HTR-8/SVneo (cell line): ENCODE results near the gene PRKCB.
"Not testable (repeated sequence)": the region's sequence is repeated elsewhere in the genome, so short reads cannot be mapped to it uniquely, and the experiment has no call there.

Source experiments
- DNase-seq: peaks from one replicate; pipeline ENCODE4 v3.0.0; 2011; ENCODE audit warnings: low spot score, mixed read lengths; ENCODE audit not compliant: insufficient read length
- FAIRE-seq: peaks from 2 replicates; lab custom pipeline; 2011; peaks lifted over from hg19 to GRCh38; lab: Jason Lieb, UNC

PRKCB gene

DNA sequence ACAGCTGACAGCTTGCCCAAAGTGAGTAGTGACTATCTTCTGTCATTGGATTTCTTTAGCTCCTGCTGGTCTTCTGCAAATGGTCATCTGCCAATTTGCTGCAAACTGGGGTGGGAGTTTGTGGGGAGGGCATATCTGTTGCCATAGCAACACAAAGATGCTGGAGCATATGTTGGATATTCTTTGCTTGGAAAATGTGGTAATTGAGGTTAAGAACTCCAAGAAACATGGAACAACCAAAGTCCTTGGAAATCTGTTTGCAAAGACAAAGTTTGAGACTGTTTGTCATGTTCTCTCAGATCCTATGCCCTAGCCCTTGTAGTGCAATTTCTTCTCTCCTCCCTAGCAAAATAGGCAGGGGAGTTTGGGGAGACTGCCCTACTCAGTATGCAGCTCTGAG lies 155.3 kb downstream of the PRKCB start:
- DNase-seq (no peak), FAIRE-seq (no peak)

DNA sequence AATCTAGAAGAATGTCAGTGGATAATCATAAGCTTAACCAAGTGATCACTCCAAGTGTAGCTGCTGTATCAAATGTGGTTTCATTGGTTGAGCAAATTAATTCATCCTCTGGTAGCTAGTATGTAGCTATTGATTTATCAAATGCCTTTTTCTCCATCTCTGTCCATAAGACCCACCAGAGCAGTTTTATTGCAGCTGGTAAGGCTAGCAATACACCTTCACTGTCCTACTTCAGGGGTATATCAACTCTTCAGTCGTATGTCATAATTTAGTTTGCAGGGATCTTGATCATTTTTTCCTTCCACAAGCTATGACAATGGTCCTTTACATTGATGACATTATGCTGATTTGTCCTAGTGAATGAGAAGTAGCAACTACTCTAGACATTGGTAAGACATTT lies 158.8 kb downstream of the PRKCB start:
- no peak for FAIRE-seq
- DNase-seq: no peak

DNA sequence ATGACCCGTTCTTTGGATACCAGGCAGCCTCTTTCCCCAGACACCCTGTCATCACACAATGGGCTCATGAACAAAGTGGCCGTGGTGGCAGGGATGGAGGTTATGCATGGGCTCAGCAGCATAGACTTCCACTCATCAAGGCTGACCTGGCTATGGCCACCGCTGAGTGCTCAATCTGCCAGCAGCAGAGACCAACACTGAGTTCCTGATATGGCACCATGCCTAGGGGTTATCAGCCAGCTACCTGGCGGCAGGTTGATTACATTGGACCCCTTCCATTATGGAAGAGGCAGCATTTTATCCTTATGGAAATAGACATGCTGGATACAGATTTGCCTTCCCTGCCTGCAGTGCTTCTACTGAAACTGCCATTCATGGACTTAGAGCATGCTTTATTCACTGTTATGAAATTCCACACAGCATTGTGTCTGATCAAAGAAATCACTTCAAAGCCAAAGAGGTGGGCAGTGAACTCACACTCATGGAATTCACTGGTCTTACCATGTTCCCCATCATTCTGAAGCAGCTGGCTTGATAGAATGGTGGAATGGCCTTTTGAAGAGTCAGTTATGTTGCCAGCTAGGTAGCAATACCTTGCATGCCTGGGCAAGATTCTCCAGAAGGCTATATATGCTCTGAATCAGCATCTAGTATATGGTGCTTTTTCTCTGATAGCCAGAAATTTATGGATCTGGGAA lies 160.6 kb downstream of the PRKCB start:
- FAIRE-seq (no peak), DNase-seq (no peak)

DNA sequence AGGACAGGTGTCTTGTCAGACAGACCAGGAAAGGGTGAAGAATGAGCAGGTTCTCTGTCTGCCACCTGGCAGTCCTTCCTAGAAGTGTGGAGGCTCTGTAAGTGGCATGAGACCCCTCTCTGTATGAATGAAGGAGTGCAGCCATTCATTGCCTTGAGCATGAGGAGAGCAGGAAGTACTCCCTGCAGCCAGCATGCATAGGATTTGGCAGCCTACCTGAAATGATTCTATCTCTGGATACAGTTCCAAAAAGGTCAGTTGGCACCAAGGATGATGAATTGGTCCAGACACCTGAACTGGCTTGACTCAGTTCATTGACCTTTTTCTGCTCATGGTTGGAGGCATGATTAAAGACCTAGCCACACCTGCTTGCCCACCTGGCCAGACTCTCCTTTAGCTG lies 163.0 kb downstream of the PRKCB start:
- FAIRE-seq (no peak), DNase-seq (no peak)

DNA sequence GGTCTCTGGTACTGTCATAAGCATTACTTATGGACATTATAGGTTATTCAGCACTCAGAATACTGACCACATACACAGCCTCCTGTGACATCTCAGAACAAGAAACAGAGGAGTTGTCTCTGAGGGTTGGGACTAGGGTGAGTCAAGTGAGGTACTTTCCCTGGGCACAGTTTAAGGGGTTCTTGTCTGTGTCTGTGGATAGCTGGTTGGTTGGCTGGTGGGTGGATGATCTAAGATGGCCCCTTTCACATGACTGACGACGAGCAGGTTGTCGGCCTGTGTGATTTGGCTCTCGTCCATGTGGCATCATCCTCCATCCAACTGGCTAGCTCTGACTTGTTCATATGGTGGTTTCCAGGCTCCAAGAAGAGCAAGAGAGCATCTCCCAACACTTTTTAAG lies 163.9 kb downstream of the PRKCB start:
- no peak for FAIRE-seq
- no peak for DNase-seq

DNA sequence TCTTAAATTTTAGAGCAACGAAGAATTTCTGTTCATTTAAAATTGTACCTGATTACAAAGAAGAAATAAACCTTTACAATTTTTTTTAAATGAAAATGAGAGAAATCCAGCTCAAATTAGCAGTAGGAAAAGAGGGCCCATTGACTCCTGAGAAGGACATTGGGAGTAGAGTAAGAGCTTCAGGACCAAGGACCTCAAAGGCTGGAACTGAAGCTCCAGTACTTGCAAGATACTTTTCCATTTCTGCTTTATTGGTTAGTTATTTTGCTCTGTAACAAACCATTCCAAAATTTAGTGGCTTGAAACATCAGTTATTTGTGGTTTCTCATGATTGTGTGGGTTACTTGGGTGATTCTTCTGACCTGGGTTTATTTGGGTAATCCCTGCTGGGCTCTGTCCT lies 165.9 kb downstream of the PRKCB start:
- FAIRE-seq (no peak), DNase-seq (no peak)

DNA sequence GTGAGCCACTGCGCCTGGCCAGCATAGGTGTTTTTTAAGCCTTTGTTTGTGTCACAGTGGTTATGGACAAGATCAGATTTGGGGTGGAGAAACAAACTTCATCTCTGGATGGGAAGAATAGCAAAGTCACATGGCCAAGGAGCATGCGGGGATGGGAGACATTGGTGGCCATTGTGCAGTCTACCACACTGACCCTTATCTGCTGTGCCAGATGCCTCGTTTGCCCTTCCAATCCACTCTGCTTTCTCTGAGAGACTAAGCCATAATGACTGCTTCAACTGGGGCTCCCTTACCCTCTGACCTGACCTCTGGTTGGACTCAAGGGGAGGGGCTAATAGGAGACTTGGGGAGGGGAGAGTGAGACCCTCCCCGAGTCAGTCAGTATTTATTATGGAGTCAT lies 166.8 kb downstream of the PRKCB start:
- FAIRE-seq: no peak
- DNase-seq: no peak

DNA sequence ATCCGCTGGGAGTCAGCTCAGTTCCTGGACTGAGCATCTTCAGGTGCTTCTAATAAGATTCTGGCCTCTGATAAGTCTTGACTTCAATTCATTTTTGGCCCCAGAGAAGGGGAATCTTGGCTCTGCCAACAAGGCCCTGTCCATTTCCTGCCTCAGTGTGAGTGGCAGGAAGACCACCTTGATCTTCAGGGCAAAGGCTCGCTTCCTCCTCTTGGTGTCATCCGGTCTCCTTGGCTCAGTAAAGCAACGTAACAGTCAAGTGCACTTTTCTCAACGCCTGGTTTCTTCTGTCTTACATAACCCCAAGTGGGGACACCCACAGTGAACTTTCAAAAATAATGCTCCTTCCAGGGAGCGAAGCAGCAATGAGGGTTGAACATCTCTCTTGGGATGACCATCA lies 169.8 kb downstream of the PRKCB start:
- FAIRE-seq (no peak), DNase-seq (no peak)

DNA sequence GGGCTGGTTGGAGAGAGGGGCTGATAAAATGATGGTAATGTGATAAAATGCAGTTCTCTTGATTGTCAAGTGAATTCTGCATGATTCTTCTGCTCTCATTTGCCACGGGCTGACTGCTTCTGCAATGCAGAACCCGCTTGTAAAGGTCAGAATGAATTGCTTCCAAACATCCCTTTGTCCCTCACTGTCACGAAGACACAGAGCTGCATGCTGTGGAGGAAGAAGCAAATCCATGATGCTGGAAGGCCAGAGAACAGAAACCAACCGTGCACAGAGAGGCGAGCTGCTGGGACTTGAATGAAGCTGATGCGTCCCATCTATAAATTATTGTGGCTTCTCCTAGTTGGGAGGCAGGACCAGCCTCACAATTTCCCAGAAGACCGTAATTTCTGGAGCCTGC lies 171.6 kb downstream of the PRKCB start:
- DNase-seq: no peak
- FAIRE-seq: no peak

DNA sequence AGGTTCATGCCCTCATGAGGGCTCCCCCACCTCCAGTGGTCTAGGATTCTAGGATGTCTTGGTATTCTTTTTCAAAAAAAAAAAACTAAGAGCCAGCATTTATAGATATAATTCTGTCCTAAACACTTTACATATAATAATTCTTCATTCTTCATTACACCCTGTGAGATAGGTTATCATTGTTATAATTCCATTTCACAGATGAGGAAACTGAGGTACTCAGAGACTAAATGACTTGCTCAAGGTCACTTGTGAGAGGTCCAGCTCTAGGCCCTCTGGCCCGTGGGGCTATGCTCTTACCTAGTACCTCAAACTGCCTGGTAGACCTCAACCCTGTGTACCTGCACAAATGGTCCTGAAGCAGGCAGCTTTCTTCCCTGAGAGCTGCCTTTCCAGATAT lies 172.2 kb downstream of the PRKCB start:
- no peak for FAIRE-seq
- DNase-seq: no peak

DNA sequence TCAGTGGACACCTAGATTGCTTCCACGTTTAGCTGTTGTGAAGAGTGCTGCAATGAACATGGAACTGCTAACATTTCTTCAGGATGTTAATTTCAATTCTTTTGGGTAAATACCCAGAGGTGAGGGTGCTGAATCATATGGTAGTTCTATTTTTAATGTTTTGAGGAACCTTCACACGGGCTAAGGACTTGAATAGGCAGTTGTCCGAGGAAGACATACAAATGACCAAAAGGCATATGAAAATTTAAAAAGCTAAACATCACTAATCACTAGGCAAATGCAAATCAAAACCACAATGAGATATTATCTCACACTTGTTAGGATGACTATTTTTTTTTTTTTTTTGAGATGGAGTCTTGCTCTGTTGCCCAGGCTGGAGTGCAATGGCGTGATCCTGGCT lies 173.3 kb downstream of the PRKCB start:
- no peak for FAIRE-seq
- DNase-seq: no peak

DNA sequence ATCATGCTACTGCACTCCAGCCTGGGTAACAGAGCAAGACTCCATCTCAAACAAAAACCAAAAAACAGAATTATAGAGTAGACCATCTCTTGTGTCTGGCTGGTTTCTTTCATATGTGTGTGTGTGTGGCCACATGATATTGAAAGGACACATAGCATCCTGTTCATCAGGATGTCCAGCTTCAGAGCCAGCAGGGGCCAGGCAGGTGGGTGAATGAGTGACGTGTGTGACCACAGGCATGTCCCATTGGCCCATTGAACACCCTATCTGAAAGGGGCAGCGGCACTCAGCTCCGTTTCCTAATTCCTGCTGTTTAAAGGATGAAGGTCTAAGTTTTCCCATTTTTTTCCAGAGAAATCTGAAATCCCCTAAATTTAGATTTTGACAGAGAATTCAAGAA lies 174.2 kb downstream of the PRKCB start:
- no peak for DNase-seq
- no peak for FAIRE-seq

DNA sequence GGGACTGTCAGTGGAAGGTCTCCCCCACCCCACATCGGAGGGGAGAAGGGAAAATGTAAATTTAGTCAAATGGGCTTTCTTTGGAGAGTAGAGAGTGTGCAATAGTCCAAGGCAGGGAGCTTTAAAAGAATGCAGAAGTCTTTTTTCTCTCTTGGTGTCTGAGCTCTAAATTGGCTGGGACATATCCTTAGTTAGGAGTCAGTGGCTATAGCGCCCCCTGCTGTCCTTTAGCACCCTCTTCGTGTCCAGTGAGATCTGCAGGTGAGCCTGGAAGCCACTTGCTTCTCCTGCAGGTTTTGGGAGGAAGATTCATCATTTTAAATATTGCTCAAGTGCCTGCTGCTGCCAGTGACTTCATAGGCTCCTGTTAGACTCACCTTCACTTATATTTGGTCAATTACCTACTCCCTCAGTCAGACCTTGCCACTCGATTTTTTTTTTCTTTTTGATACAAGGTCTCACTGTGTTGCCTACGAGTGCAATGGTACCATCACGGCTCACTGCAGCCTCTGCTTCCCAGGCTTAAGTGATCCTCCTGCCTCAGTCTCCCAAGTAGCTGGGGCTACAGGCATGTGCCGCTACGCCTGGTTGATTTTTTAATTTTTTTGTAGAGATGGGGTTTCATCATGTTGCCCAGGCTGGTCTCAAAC lies 174.8 kb downstream of the PRKCB start:
- FAIRE-seq (no peak), DNase-seq (peak; percentile 48)

DNA sequence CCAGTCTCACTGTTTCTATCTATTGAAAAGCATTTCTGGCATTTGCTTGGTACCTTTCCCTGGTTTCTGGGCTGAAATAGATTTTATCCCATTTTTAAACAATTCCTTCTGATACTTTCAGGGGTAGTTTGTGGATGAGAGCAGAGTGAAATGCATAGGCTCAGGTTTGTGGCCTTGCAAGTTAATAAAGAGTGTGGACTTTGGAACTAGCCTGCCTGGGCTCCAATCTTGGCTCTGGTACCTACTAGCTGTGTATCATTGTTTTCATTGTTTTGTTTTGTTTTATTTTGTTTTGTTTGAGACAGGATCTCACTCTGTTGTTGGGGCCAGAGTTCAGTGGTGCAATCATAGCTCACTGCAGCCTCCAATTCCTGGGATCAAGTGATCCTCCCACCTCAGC lies 175.5 kb downstream of the PRKCB start:
- DNase-seq (no peak), FAIRE-seq (no peak)

DNA sequence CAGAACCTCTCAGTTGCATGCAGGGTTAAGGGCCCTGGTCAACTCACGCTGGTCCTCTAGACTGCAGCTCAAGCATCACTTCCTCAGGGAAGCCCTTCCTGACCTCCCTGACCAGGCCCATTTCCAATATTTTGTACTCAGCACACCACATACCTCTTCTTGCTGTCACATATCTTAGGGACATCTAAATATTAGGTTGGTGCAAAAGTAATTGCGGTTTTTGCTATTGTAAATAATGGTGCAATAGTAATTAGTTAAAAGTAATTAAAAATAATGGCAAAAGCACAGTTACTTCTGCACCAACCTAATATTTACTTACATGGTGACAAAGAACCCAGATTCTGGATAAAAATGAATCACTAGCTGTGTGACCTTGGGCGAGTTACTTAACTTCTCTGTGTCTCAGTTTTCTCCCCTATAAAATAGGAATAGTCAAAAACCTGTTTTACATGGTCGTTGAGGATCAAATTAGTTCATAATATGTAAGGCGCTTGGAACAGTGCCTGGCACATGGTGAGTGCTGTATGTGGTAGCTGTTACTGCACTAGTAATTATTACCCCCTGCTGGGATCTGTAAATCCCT lies 177.4 kb downstream of the PRKCB start:
- DNase-seq (no peak), FAIRE-seq (no peak)

DNA sequence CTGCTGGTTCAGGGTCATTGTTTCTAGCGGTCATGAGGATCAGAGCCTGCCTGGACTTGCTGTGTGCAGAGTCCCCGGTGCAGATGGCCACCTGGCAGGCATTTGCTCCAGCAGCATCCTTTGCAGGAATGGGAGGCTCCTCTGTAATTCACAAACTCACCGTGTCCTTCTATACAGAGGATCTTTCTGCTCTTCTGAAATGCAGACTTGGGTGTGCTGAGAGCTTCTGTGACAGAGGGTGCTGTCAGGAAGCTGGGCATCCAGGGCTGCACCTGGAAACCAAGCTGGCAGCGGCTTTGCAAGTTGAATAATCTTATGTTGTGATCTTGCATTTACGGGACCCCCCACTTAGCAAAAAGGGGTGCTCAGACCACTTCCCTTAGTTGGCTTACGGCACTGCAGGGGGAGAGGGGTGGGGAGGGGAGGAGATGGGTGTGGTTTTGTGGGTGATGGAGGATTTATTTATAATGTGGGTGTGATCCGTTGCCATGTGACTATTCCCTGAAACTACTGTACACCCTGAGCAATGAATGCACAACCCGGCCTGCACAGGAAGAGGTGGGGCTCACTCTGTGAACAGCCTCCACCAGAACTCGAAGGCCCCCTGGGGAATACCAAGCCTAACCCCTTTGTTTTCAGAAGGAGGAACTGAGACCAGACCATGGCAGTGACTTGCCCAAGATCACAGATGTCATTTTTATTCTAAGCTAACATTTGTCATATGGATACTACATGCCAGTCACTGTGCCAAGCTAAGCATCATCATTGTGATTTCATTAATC lies 178.3 kb downstream of the PRKCB start:
- DNase-seq: no peak
- FAIRE-seq: no peak

DNA sequence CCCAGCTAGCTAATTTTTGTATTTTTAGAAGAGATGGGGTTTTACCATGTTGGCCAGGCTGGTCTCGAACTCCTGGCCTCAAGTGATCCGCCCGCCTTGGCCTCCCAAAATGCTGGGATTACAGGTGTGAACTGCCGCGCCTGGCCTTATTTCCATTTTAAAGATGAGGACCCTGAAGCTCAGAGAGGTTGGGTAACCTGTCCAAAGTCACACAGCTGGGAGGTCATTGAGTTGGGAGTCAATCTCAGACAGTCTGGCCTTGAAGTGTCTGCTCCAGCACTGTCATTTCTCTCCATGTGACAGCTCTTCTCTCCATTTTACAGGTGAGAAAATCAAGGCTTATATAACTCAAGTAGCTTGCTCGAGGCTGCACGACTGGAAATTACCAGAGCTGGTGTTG lies 179.2 kb downstream of the PRKCB start:
- FAIRE-seq, DNase-seq: not testable (repeated sequence)

DNA sequence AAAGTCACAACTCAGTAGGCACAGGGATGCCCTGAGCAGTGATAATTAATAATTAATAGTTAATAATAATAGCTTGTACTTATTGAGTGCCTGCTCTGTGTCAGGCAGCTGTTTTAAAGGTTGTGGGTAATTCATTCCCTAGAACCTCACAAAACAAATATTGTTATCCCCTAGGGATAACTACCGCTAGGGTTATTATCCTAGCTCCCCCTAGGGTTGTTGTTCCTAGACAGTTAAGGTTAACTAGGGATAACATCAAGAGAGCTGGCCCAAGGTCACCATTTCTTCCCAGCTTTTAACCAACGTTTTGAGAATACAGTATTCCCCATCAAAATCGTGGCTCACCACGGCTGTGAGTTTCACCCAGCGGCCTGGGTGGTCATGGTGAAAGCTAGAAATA lies 180.1 kb downstream of the PRKCB start:
- FAIRE-seq: no peak
- DNase-seq: no peak

DNA sequence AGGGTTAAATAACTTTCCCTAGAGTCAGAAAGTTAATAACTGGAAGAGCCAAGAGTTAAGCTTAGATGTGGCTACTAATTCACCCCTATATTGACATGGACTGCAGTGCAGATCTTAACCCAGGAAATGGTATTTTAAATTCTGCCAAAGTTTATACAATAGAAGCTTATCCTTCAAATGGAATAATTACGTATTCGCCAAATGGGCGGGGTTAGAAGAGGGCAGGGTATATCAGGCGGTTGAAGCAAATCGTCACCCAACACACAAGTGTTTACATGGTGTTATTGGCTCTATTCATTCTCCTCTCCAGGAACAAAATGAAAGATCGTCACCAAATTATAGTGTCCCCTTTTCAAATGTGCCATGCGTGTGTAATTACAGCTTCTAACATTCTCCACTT lies 182.7 kb downstream of the PRKCB start:
- FAIRE-seq: no peak
- DNase-seq: no peak

DNA sequence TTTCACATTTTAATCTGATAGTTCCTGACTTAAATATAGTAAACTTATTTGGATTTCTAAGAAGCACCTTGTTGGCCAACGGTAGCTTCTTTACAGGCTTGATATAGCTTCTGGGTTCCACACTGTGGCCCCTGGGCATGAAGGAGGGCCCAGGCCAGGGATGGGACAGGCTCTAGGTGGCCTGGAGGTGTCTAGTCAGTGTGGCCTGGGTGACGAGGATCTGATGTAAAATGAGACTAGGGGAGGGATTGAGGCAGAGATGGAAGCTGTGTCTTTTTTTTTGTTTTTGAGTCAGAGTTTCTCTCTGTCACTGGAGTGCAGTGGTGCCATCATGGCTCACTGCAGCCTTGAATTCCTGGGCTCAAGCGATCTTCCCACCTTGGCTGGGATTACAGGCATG lies 187.0 kb downstream of the PRKCB start:
- no peak for FAIRE-seq
- no peak for DNase-seq

DNA sequence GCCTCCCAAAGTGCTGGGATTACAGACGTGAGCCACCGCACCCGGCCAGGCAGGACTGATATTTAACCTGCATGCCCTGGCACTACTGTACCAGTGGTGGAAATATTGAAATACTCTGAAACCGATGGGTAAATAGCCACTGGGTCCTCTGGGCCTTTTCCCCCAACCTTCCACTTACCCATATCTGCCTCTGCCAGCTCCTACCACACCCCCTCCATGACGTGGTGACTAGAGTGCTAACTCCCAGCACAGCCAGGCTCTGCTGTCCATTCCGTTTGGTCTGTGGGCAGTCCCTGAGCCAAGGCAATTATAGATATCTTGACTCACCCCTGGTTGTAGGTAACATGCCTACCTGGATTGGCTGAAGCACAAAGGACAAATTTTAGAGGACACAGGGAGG lies 187.8 kb downstream of the PRKCB start:
- DNase-seq (no peak), FAIRE-seq (no peak)
